Lung (tissue), 13 donors: ENCODE data around the gene CDKAL1. TPM values are rescaled to one million over a fixed set of nuclear protein-coding genes. Genes with fewer than 3 reads are reported as not detected.

Experiments used
- ATAC-seq: fragments of 200-7000 bp; cut with Tn5 transposase; one replicate; pipeline ENCODE4 v1.9.1; 2020; ENCODE audit warnings: moderate number of reproducible peaks; ENCODE audit not compliant: insufficient read depth, low FRiP score
- DNase-seq, 3 donors: peaks; one replicate each; pipeline ENCODE4 v3.0.0-alpha.2; 2013 to 2017
- H3K27ac ChIP-seq, 2 donors: one replicate each; pipeline ENCODE4 v1.5.1; 2013; ENCODE audit warnings: mild to moderate bottlenecking in 2 of 2, moderate library complexity in 2 of 2, control low read depth in 1 of 2, inconsistent platforms in 1 of 2, low read depth in 1 of 2, low read length in 1 of 2
- H3K27me3 ChIP-seq, 3 donors: one replicate each; pipeline ENCODE4 v1.5.1; 2013; ENCODE audit warnings: low read length in 2 of 3; ENCODE audit not compliant: control insufficient read depth in 3 of 3, insufficient read depth in 3 of 3
- H3K36me3 ChIP-seq, 4 donors: one replicate each; pipeline ENCODE4 v1.5.1; 2013; ENCODE audit warnings: low read length in 4 of 4, mild to moderate bottlenecking in 1 of 4, moderate library complexity in 1 of 4; ENCODE audit not compliant: control insufficient read depth in 4 of 4, insufficient read depth in 4 of 4
- H3K4me1 ChIP-seq, 5 donors: one replicate each; pipeline ENCODE4 v1.5.1; 2013; ENCODE audit warnings: low read length in 5 of 5, mild to moderate bottlenecking in 2 of 5, moderate library complexity in 1 of 5; ENCODE audit not compliant: control insufficient read depth in 5 of 5, insufficient read depth in 5 of 5
- H3K4me3 ChIP-seq: one replicate; pipeline ENCODE4 v1.5.1; 2013; ENCODE audit warnings: mild to moderate bottlenecking, control low read depth, moderate library complexity
- H3K9ac ChIP-seq, 2 donors: one replicate each; pipeline ENCODE4 v1.5.1; 2013; ENCODE audit warnings: low read length in 2 of 2, control low read depth in 1 of 2; ENCODE audit not compliant: insufficient read depth in 1 of 2
- H3K9me3 ChIP-seq, 4 donors: one replicate each; pipeline ENCODE4 v1.5.1; 2013; ENCODE audit warnings: low read length in 3 of 4, mild to moderate bottlenecking in 1 of 4, moderate library complexity in 1 of 4; ENCODE audit not compliant: control insufficient read depth in 4 of 4, insufficient read depth in 3 of 4
- WGBS, 2 donors: extraction: QIAGEN DNeasy Blood & Tissue Kit; methylation state at CpG; one replicate each; pipeline ENCODE4 v1.1.7; 2013; 5-methylcytosine and 5-hydroxymethylcytosine counted together
- polyA plus RNA-seq, 2 donors: library from polyadenylated mRNA; stranded (reverse); fragments of 200-250 nt; gene quantifications; one replicate each; pipeline ENCODE4 v1.2.1, GENCODE V29; 2013
- small RNA-seq: library from RNA; depleted of rRNA; stranded (forward); fragments of <200 nt; gene quantifications from one replicate; pipeline ENCODE3, GENCODE V24; 2014; ENCODE audit warnings: low replicate concordance
- total RNA-seq, 2 donors: library from RNA; depleted of rRNA in 1 of 2; stranded (reverse); fragments of >200 nt in 1 of 2; gene quantifications; one replicate each; pipeline ENCODE4 v1.2.1, GENCODE V29; 2014 to 2021
- TF ChIP-seq, protein P1 (sequence below): IDR thresholded peaks from 2 replicates; pipeline ENCODE4 v1.5.1; 2012; ENCODE audit warnings: mild to moderate bottlenecking; ENCODE audit errors: control extremely low read depth, extremely low read depth
- donor health status: control.
- donor health status: control.
- donor health status: Bipolar disorder and iron deficiency.
- donor health status: healthy.
- donor health status: DM: yes; HTN: yes; CAD: no.

The CDKAL1 gene
- total and polyA plus RNA-seq, 4 donors, result 4.0 to 39.0 (median 10.0) TPM

- DNase-seq, result peak in 2 of 3 donors; percentile 63 to 79
- Histone ChIP-seq H3K9ac (no peak overlapping the region), H3K4me3 (no peak overlapping the region), H3K36me3 (no peaks in the 10 kb centered on the region), H3K4me1 (peaks cover 0 to 16% (median 3%) of the 10 kb centered on the region in 5 donors), H3K9me3 (peaks cover 0 to 2% (median 0%) of the 10 kb centered on the region in 4 donors), H3K27me3 (no peaks in the 10 kb centered on the region), H3K27ac (no peak overlapping the region)
- WGBS, 2 donors, result 73 to 77% methylated on average over 4 of the region's 4 CpGs
- TF ChIP-seq, protein P1, sequence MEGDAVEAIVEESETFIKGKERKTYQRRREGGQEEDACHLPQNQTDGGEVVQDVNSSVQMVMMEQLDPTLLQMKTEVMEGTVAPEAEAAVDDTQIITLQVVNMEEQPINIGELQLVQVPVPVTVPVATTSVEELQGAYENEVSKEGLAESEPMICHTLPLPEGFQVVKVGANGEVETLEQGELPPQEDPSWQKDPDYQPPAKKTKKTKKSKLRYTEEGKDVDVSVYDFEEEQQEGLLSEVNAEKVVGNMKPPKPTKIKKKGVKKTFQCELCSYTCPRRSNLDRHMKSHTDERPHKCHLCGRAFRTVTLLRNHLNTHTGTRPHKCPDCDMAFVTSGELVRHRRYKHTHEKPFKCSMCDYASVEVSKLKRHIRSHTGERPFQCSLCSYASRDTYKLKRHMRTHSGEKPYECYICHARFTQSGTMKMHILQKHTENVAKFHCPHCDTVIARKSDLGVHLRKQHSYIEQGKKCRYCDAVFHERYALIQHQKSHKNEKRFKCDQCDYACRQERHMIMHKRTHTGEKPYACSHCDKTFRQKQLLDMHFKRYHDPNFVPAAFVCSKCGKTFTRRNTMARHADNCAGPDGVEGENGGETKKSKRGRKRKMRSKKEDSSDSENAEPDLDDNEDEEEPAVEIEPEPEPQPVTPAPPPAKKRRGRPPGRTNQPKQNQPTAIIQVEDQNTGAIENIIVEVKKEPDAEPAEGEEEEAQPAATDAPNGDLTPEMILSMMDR, result no peak
- ATAC-seq, result no peak
Measured at GRCh38 chr6:21278375-21278745, 744.1 kb downstream of the CDKAL1 start.

DNA sequence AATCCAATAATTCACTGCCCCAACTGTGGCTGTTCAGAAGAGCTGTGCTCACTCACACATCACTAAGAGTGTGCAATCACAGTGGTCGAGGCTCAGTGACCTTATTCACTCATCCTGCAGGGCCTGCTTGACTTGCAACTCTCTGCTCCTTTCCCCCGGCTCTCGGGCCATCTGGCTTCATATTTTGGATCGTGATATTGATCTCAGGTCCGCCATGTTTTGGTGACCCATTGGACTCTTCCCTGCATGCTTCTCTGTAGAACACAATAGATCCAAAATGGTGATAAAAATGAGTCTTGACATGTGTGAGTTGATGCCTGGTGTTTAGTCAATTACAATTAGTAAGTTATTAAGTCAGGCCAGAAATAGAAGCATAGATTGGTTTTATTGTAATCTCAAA lies 745.4 kb downstream of the CDKAL1 start:
- WGBS, 2 donors, result 93 to 96% methylated on average over 5 of the region's 5 CpGs
- no peak overlapping the region for H3K9ac ChIP-seq
- DNase-seq, result no peak
- no peaks in the 10 kb centered on the region for H3K9me3 ChIP-seq
- no peak overlapping the region for H3K4me3 ChIP-seq
- TF ChIP-seq, protein P1, result no peak
- H3K4me1 ChIP-seq, result peaks cover 0 to 16% (median 3%) of the 10 kb centered on the region in 5 donors
- H3K27me3 ChIP-seq, result no peaks in the 10 kb centered on the region
- no peak overlapping the region for H3K27ac ChIP-seq
- no peaks in the 10 kb centered on the region for H3K36me3 ChIP-seq
- no peak for ATAC-seq

DNA sequence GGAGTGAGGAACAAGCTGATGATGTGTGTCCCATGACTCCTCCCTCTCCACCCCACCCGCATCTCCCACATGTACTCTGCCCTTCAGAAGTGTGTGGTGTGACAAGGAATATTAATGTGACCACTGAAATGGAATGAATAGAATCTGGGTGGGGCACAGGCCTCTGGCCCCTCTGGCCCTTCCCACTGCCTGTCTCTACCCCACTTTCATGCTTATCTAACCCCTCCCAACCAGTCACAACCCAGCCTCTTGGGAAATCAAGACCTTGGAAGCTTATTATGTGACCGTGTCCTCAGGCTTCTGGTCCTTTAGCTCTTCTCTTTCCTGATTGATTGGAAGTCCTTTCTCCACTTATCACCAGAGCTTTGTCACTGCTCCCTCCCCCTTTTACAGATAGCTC lies 747.1 kb downstream of the CDKAL1 start:
- no peaks in the 10 kb centered on the region for H3K27me3 ChIP-seq
- DNase-seq (no peak), ATAC-seq (no peak)
- no peak overlapping the region for H3K4me3 ChIP-seq
- H3K4me1 ChIP-seq, result peaks cover 0 to 16% (median 3%) of the 10 kb centered on the region in 5 donors
- H3K9ac ChIP-seq, result no peak overlapping the region
- TF ChIP-seq, protein P1, result no peak
- H3K9me3 ChIP-seq, result no peaks in the 10 kb centered on the region
- 81 to 82% methylated on average over 2 of the region's 2 CpGs for WGBS, 2 donors
- H3K27ac ChIP-seq, result no peak overlapping the region
- no peaks in the 10 kb centered on the region for H3K36me3 ChIP-seq

Small RNA genes lying within 50 kb of the gene (small RNA-seq; reads per million reads assigned to genes)
- gene RF00019 (not detected), gene RNU6-150P (not detected)

Other genes with a start within 250 kb of the CDKAL1 start
- 1 to 10 TPM; 6.0 to 9.3 TPM for gene E2F3, start 132.6 kb upstream of the CDKAL1 start, total RNA-seq
- gene E2F3, start 132.6 kb upstream of the CDKAL1 start, polyA plus RNA-seq, result 10 to 100 TPM in 1 of 2 donors, 1 to 10 TPM in 1; 4.1 to 13.3 TPM